ENCODE measurements around the gene RCSD1. TPM values are rescaled to one million over a fixed set of nuclear protein-coding genes. Genes with fewer than 3 reads are reported as not detected.

The RCSD1 gene
- total and polyA plus RNA-seq, 2 of the 4 experiments (the other 2 are of a cell fraction): 0.03 TPM; not detected in 1

- no CpG with 5 or more reads among the region's 4 CpGs for WGBS, 2 experiments (ENCODE audit: extremely low coverage in 2 of 2, insufficient read length in 1 of 2)
- Histone ChIP-seq H2BK5ac (ENCODE audit: low read depth, low read length, poor library complexity, severe bottlenecking) (no peak overlapping the region), H3K9ac (ENCODE audit: low read depth, low read length) (no peak overlapping the region), H2AK5ac (ENCODE audit: low read depth, low read length) (no peak overlapping the region), H3K9me1 (ENCODE audit: insufficient read depth, low read length) (peaks cover 8% of the 10 kb centered on the region; the same call in 1 of the 2 replicates), H3K4me3 (ENCODE audit: insufficient read depth, low read depth, low read length) (no peak overlapping the region), H4K8ac (ENCODE audit: low read depth in 2 of 2, low read length in 2 of 2) (no peak overlapping the region), H3K27ac (ENCODE audit: insufficient read depth, low read length) (no peak overlapping the region), H3K4me2 (ENCODE audit: low read depth, low read length) (no peak overlapping the region), H3K4me1 (ENCODE audit: control insufficient read depth, insufficient read depth, low read length) (peaks cover 12% of the 10 kb centered on the region), H3K4ac (ENCODE audit: low read depth, low read length) (no peak overlapping the region), H2BK15ac (ENCODE audit: low read depth, low read length) (no peak overlapping the region), H3K23ac (ENCODE audit: low read depth, low read length) (no peak overlapping the region), H4K20me1 (ENCODE audit: insufficient read depth, low read length) (no peaks in the 10 kb centered on the region), H3K56ac (ENCODE audit: extremely low read depth, insufficient read depth, low read length) (no peak overlapping the region), H2AFZ (replicated peaks; ENCODE audit: low read length, poor library complexity) (no peak overlapping the region), H4K91ac (ENCODE audit: insufficient read depth, low read depth, low read length) (no peak overlapping the region), H3K36me3 (ENCODE audit: control insufficient read depth, insufficient read depth, low read length) (no peaks in the 10 kb centered on the region), H4K5ac (ENCODE audit: low read depth, low read length) (no peak overlapping the region), H2BK20ac (ENCODE audit: low read depth, low read length) (no peak overlapping the region), H3K79me1 (ENCODE audit: low read depth in 1 of 2, low read length in 2 of 2) (no peaks in the 10 kb centered on the region), H3K27me3 (ENCODE audit: control insufficient read depth, insufficient read depth, low read length) (peaks cover 4% of the 10 kb centered on the region), H3K18ac (ENCODE audit: low read depth, low read length) (no peak overlapping the region), H3K14ac (replicated peaks; ENCODE audit: low read depth, low read length) (no peak overlapping the region), H2AK9ac (replicated peaks; ENCODE audit: low read depth, low read length, poor library complexity) (no peak overlapping the region), H3K9me3 (ENCODE audit: control insufficient read depth, insufficient read depth, low read length) (no peaks in the 10 kb centered on the region), H2BK120ac (ENCODE audit: low read depth, low read length) (no peak overlapping the region)
- ATAC-seq (ENCODE audit: low read depth) (no peak), DNase-seq (no peak)
- in situ Hi-C loops (cut with MboI; ENCODE audit: low sequenced_read_pairs): no loop called here
- TF ChIP-seq USF2 (IDR thresholded peaks at IDR 0.05; ENCODE audit: low read depth, low read length) (no peak), RCOR1 (IDR thresholded peaks at IDR 0.05; ENCODE audit: insufficient replicate concordance, low read length) (no peak), POLR2A (IDR thresholded peaks at IDR 0.05; ENCODE audit: low read depth, low read length) (no peak), NFE2L2 (IDR thresholded peaks at IDR 0.05; ENCODE audit: low read depth, low read length) (no peak), CTCF (conservative IDR thresholded peaks at IDR 0.05; ENCODE audit: low read depth, low read length) (no peak), MAFK (IDR thresholded peaks at IDR 0.05; ENCODE audit: low read depth, low read length) (no peak), ELK1 (IDR thresholded peaks at IDR 0.05; ENCODE audit: borderline replicate concordance, low read depth, low read length) (no peak), FOS (IDR thresholded peaks at IDR 0.05; ENCODE audit: low read depth, low read length) (no peak), CEBPB (IDR thresholded peaks at IDR 0.05; ENCODE audit: low read depth, low read length) (no peak), MAZ (IDR thresholded peaks at IDR 0.05; ENCODE audit: borderline replicate concordance, low read depth, low read length) (no peak), CHD1 (IDR thresholded peaks at IDR 0.05; ENCODE audit: low read depth, low read length) (no peak), MXI1 (IDR thresholded peaks at IDR 0.05; ENCODE audit: borderline replicate concordance, low read depth, low read length) (no peak), RAD21 (IDR thresholded peaks at IDR 0.05; ENCODE audit: low read length) (no peak), BHLHE40 (IDR thresholded peaks at IDR 0.05; ENCODE audit: low read depth, low read length) (no peak), RFX5 (IDR thresholded peaks at IDR 0.05; ENCODE audit: low read depth, low read length) (no peak), SMC3 (IDR thresholded peaks at IDR 0.05; ENCODE audit: low read depth, low read length) (no peak)
- ChIA-PET POLR2A (ENCODE audit: unreplicated experiment) (no interaction called here), CTCF (no interaction called here)
- intact Hi-C loops (cut with micrococcal nuclease): no loop called here
- BruUV-seq (replicated peaks): no TSS peak
- dilution Hi-C loops (cut with HindIII; ENCODE audit: low sequenced_read_pairs, unreplicated experiment): no loop called here
Measured at GRCh38 chr1:167665469-167665868, 35.4 kb downstream of the RCSD1 start.

All from IMR-90 (cell line).